ENCODE results near the gene CRYBG1.

The CRYBG1 gene

DNA sequence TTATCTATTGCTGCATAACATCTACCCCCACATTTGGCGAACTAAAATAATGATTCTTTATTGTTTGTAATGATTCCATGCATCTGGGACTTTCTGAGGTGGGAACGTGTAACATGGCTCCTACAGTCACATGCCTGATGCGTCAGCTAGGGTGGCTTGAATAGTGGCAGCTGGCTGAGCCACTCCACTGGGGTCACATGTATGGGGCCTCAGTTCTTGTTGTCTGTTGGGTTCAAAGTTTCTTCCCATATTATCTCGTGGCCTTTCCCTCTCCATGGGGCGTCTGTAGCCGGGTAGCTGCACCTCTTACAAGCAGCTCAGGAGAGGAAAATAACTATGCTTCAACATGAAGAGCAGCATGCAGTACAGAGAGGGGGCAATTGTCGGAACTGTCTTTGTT, 69.9 kb downstream of the CRYBG1 start:
- DNase-seq: no peak

- DNase-seq: no peak
Observed at GRCh38 chr6:106431405-106431804, 70.9 kb downstream of the CRYBG1 start.

DNA sequence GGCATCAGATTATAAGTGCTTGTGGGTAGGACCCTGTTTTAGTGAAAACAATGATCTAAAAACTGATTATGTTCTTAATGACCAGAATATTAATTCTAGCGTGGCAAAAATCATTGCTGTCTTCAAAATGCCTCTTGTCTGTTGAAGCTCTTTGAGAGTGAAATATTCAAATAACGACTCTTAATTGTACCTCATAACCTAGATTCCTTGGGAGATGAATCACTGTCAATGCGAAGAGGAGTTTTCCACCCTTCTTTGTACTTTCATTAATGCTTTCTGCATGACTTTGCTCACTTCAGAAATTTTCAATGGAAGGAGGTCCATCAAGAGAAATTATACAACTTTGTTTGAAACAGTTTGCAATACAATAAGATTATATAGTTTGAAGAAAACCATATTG, 71.5 kb downstream of the CRYBG1 start:
- DNase-seq: no peak

GRCh38 chr6:106434530-106434929, 74.0 kb downstream of the CRYBG1 start:
- no peak for DNase-seq

- no peak for DNase-seq
Observed at GRCh38 chr6:106439459-106439858, 78.9 kb downstream of the CRYBG1 start.

DNA sequence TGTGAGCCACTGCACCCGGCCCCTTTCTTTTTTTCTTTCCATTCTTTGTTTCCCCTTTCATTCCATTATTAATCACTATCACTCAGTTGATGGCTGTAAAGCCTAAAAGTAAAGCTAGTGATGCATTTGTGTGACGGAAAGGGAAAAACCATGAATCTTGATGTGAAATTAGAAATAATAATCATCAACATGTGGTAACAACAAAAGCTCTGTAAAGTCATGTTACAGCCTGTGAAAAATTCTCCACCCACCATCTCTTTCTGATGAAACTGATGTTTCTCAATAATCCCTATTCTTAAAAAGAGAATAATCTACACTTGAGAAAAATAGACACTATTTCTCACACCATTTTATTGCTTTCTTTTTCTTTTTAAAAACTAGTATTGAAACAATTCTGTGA, 80.0 kb downstream of the CRYBG1 start:
- DNase-seq: no peak

- DNase-seq: peak; percentile 28
Observed at GRCh38 chr6:106442395-106442794, 81.9 kb downstream of the CRYBG1 start.

GRCh38 chr6:106444777-106445507, 84.4 kb downstream of the CRYBG1 start:
- DNase-seq: peak; percentile 79

DNA sequence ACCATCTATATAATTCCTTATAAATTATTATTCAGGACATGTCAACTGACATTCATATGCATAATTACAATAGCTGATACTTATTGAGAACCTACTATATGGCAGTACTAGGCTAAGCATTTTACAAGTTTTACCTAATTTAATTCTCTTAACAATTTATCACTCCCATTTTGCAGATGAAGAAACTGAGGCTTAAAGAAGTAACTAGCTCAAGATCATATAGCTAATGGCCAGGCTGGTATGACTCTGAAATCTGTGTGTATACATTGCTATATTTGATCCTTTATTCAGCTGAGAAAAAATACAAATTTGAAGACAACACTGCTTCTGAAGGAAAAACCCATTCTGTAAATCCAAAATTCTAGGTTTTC, 85.0 kb downstream of the CRYBG1 start:
- DNase-seq: no peak

GRCh38 chr6:106446287-106446885, 85.9 kb downstream of the CRYBG1 start:
- peak; percentile 7 for DNase-seq

DNA sequence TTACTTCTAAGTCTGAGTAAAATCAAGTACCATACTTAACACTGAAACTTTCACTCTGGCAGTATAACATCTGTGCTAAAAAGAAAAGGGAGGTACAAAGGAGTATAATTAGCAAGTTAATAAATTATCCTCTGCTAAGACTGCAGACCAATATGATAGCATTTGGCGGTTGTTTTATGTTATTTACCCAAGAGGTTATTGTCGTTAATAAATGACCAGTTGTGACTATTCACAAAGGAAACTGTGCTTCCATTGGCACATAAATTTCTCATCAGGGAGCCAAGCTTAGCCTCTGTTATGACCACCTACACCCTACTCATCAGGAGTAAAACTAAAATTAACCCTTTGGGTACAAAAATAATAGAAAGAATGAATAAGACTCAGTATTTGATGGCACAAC, 86.5 kb downstream of the CRYBG1 start:
- DNase-seq: no peak

DNA sequence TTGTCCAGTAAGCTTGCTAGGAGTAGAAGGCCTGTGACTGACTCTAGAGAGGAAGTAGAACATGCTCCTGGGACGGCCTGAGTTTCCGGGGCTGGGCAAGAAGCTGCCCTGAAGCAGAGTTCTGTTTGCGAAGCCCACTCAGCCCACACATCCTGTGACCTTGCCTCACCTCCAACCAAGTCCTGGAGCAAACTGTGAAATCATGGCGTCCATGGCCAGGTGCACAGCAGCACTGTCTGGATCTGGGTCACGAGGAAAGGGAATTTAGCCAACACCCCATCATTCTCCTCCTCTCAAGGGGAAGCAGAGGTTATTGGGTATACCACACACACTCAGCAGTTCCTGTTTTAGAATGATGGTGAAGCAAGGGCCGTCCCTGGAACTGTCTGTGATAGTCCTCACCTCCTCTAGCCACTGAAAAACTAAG, 87.5 kb downstream of the CRYBG1 start:
- no peak for DNase-seq

GRCh38 chr6:106450653-106451052, 90.1 kb downstream of the CRYBG1 start:
- peak; percentile 6 for DNase-seq

DNA sequence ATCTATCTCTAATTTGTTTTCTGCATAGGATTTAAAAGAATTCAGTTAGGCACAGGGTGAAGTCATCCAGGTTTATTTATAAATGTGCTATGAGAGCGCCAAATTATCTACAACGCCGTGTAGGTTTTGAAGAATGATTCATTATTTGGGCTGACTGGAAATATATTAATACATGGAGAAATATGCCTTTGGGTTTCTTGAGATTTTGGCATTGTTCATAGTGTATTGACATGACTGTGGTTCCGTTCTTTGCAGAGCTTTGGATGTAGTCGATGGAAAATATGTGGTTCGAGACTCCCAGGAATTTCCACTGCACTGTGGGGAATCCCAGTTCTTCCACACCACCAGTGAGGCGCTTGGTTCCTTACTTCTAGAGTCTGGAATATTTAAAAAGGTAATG, 90.9 kb downstream of the CRYBG1 start:
- no peak for DNase-seq

GRCh38 chr6:106452628-106453027, 92.1 kb downstream of the CRYBG1 start:
- no peak for DNase-seq

DNA sequence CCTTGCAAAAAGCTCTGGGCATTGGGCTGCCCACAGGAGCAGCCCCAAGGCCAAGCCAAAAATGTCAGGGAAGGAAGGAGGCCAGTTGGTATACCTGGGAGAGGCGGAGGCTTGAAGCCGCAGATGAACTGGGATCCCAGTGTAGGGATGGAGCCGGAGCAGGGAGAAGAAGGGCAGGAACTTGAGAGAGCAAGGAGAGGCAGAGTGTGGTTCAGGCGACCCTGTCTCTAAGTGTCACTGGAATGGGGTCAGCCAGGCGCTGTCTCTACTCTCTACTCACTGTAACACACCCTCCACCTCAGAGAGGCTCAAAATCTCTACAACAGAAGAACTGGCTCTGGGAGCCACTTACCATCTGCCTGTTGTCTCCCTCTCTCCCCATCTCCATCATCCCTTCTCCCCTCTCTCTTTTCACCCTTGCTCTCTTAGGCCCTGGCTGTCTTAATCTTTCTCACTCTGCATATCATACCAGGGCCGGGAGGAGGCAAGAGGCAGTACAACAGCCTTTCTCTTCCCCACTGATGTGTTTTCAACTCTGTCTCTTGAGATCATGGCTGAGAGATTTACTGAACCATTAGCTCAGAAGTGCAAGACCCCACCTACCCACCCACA, 93.3 kb downstream of the CRYBG1 start:
- DNase-seq: peak; percentile 5

GRCh38 chr6:106456756-106457155, 96.2 kb downstream of the CRYBG1 start:
- no peak for DNase-seq

DNA sequence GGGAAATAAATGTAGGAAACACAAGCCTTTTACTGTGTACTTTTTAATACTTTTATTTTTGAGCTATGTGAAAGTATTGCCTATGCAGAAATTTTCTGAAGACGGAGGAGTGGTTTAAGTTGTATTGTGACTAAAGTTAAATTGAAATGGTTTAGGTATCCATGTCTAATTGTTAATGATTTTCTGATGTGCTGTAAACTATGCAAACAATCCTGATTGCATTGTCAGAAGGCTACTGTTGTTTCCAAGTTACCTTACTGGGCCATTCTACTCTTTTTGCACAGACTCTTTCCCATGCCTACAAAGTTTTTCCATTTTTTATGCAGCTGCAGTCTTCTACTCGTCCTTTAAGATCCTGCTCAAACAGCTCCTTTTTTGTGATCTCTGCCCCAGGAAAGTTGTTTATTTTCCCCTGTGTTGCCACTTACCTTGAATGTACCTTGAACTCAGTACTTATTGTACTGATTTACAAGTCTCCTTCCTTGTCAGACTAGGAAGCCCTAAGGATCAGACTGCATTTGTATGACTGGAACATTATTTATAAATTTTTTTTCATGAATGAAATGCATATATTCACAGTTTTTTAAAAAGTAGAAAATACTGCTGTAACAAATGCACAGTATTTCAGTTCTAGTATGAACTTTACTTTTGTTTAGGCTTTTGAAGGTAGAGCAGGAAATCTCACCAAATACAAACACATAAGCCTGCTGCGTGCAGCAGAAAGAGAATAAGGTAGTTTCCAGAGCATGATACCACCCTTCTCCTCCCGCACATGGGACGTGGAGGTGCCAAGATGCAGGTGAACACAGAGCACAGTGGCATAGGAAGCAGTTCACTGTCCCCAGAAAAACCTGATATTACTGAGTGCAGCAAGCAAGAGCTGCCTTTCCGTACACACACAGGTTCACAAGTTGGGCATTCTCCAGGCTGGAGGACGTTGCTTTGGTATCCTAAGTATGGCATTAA, 97.8 kb downstream of the CRYBG1 start:
- no peak for DNase-seq

DNA sequence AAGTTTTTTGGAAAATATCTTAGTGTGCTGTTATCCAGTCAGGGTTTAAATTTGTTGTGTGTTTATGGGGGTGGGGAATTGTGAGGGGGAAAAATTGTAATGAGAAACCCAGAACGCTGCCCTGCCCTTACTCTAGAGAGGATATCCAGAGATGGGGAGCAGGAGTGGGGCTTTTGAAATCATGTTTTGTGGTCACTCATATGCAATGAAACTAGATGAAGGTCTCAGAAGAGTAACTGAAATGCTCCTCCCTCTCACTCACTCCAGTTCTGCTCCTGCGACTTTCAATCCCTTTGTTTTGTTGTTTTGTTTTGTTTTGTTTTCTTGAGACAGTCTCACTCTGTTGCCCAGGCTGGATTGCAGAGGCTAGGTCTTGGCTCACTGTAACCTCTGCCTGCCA, 100.0 kb downstream of the CRYBG1 start:
- no peak for DNase-seq

DNA sequence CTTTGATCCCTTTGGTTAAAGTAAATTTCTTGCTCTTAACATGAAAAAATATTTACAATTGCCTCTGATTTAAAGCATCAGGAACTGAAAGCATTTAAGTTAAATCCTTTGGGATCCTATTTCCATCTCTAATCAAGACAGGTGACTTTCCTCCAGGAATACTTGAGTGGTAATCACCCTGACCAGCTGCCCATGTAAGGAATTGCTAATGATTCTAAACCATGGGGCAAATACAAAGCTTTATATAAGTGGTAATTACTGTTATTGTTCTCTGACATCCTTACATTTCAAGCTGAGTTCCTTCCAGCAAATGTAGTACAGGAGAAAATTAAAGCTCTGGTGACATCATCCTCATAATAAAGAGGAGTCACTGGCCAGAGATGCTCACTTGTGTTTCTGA, 100.6 kb downstream of the CRYBG1 start:
- peak; percentile 49 for DNase-seq

DNA sequence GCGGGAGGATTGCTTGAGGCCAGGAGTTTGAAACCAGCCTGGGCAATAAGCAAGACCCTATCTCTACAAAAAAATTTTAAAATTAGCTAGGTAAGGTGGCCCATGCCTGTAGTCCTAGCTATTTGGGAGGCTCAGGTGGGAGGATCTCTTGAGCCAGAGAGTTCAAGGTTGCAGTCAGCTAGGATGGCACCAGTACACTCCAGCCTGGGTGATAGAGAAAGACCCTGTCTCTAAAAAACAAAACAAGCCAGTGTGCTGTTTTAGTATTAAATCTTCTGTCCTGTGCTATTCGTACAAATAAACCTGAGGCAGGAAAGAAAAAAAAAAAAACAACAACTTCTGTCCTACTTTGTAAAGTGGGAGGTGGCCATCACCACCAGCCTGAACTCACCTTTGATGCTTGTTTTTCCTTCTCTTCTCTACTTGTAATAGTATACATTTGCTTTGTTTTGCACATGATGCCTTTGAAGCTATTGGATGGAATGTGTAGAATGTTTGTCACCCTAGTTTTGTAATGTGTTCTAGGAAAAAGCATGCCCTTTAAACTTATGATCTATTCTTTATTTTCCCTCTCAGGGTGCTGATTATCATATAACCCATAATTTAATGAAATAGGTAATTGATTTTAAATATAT, 102.5 kb downstream of the CRYBG1 start:
- no peak for DNase-seq

DNA sequence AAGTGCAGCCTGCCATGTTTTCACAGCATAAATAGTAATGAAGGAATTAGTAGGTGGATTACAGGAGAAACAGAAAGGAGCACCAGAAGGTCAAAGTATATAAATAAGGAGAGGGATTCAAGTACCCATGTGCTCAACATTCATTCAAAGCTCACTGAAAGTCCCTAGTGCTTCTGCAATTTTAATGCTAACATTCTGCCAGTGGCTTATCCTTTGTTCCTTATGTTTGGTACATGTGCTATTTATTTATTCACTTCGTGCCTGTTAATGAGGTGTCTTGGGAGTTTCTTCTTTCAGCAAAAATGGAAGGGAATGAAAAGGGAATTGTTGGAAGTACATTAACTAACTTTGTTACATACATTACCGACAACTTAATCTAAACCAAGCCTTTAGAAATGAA, 105.7 kb downstream of the CRYBG1 start:
- DNase-seq: peak; percentile 9

- no peak for DNase-seq
Observed at GRCh38 chr6:106468935-106469334, 108.4 kb downstream of the CRYBG1 start.

Measured in NCI-H82 (cell line).